SK-N-SH (cell line): ENCODE measurements around the gene EPB41L4B. TPM values are rescaled to one million over a fixed set of nuclear protein-coding genes. Genes with fewer than 3 reads are reported as not detected.

Source experiments
- CTCF ChIA-PET: fragments of 300-600, 350-600 bp; formaldehyde crosslinking; extraction: SDS; loops from one replicate; lab custom pipeline; 2021; lab: Yijun Ruan, JAX
- POLR2A ChIA-PET: fragments of 350-600 bp; sonication (Branson Sonifier 250); formaldehyde crosslinking; extraction: SDS; loops from one replicate; lab custom pipeline; 2020; ENCODE audit warnings: antibody characterized with exemption, inconsistent platforms; lab: Yijun Ruan, JAX
- DNase-seq: peaks from one replicate; pipeline ENCODE4 v3.0.0; 2012
- H2AFZ ChIP-seq: fragments of 200-600 bp; sonication (generic); 2 replicates; pipeline ENCODE4 v1.8.1; 2016; ENCODE audit warnings: antibody characterized with exemption, mild to moderate bottlenecking, low read depth
- H3F3A ChIP-seq: fragments of 200-600 bp; sonication (generic); replicated peaks from 2 replicates; pipeline ENCODE3; 2016; ENCODE audit warnings: antibody characterized with exemption, mild to moderate bottlenecking; ENCODE audit not compliant: insufficient read depth
- H3K27ac ChIP-seq, 2 experiments: fragments of 200-500 bp in 1 of 2; fragments of 200-600 bp in 1 of 2; sonication (Bioruptor generic) in 1 of 2; sonication (generic), shearing (Covaris generic) in 1 of 2; 2 replicates each; pipeline versions ENCODE4 v1.5.1 to v1.6.1; 2014 to 2016; ENCODE audit warnings: low read depth in 2 of 2, inconsistent platforms in 1 of 2, low read length in 1 of 2, mild to moderate bottlenecking in 1 of 2, mixed read lengths in 1 of 2
- H3K27me3 ChIP-seq: fragments of 200-600 bp; sonication (generic), shearing (Covaris generic); 2 replicates; pipeline ENCODE4 v1.6.1; 2016; ENCODE audit warnings: mixed run types; ENCODE audit not compliant: insufficient read depth
- H3K36me3 ChIP-seq, 2 experiments: fragments of 200-500 bp in 1 of 2; fragments of 200-600 bp in 1 of 2; sonication (Bioruptor generic) in 1 of 2; sonication (generic) in 1 of 2; replicated peaks in 1 of 2; 2 replicates each; pipeline versions ENCODE3 to v1.5.1; 2014 to 2016; ENCODE audit warnings: low read length in 1 of 2, mild to moderate bottlenecking in 1 of 2; ENCODE audit not compliant: insufficient read depth in 2 of 2, control insufficient read depth in 1 of 2
- H3K4me1 ChIP-seq, 2 experiments: fragments of 200-500 bp in 1 of 2; fragments of 200-600 bp in 1 of 2; sonication (Bioruptor generic) in 1 of 2; sonication (generic), shearing (Covaris generic) in 1 of 2; 2 replicates each; pipeline versions ENCODE4 v1.5.1 to v1.6.1; 2014 to 2016; ENCODE audit warnings: low read depth in 1 of 2, low read length in 1 of 2, mixed run types in 1 of 2; ENCODE audit not compliant: insufficient read depth in 2 of 2, control insufficient read depth in 1 of 2
- H3K4me2 ChIP-seq: fragments of 200-600 bp; sonication (generic), shearing (Covaris generic); 2 replicates; pipeline ENCODE4 v1.6.1; 2017; ENCODE audit warnings: mixed run types
- H3K4me3 ChIP-seq, 2 experiments: fragments of 200-500 bp in 1 of 2; fragments of 200-600 bp in 1 of 2; sonication (Bioruptor generic) in 1 of 2; sonication (generic), shearing (Covaris generic) in 1 of 2; 2 replicates each; pipeline versions ENCODE4 v1.5.1 to v1.8.1; 2014 to 2016; ENCODE audit warnings: low read depth in 2 of 2, inconsistent platforms in 1 of 2, low read length in 1 of 2, mild to moderate bottlenecking in 1 of 2, mixed read lengths in 1 of 2, moderate library complexity in 1 of 2
- H3K79me2 ChIP-seq: fragments of 200-600 bp; sonication (generic); 2 replicates; pipeline ENCODE4 v1.8.1; 2017; ENCODE audit warnings: mild to moderate bottlenecking; ENCODE audit not compliant: insufficient read depth
- H3K9ac ChIP-seq: fragments of 200-600 bp; sonication (generic); 2 replicates; pipeline ENCODE4 v1.6.1; 2017; ENCODE audit warnings: mixed run types
- H3K9me2 ChIP-seq: fragments of 200-600 bp; sonication (generic); 2 replicates; pipeline ENCODE4 v1.6.1; 2017; ENCODE audit warnings: mixed run types
- H3K9me3 ChIP-seq: fragments of 200-600 bp; sonication (generic); 2 replicates; pipeline ENCODE4 v1.6.1; 2017; ENCODE audit warnings: mixed run types, mild to moderate bottlenecking, moderate library complexity
- H4K20me1 ChIP-seq: fragments of 200-600 bp; sonication (generic); 2 replicates; pipeline ENCODE4 v1.6.1; 2017; ENCODE audit warnings: mild to moderate bottlenecking, mixed run types; ENCODE audit not compliant: insufficient read depth
- CHD2 ChIP-seq: fragments of 150-350 bp; IDR thresholded peaks from 2 replicates; pipeline ENCODE4 v1.6.1; 2018; ENCODE audit warnings: low read length; ENCODE audit not compliant: partially characterized antibody
- EZH2phosphoT487 ChIP-seq: fragments of 200-600 bp; sonication (generic); IDR thresholded peaks from 2 replicates; pipeline ENCODE4 v1.6.1; 2017; ENCODE audit warnings: low read depth, mixed run types, mild to moderate bottlenecking, antibody characterized with exemption, moderate library complexity, borderline replicate concordance
- FOXJ3 ChIP-seq: sonication (generic); formaldehyde crosslinking; IDR thresholded peaks from 2 replicates; pipeline ENCODE4 v1.5.1; 2020; ENCODE audit warnings: mild to moderate bottlenecking, missing genetic modification reagents
- GABPA ChIP-seq: IDR thresholded peaks from 2 replicates; pipeline ENCODE4 v1.4.0; 2012; ENCODE audit warnings: low read depth, mild to moderate bottlenecking
- MAX ChIP-seq: IDR thresholded peaks from 2 replicates; pipeline ENCODE4 v1.4.0; 2012; ENCODE audit warnings: low read depth
- MXI1 ChIP-seq: IDR thresholded peaks from 2 replicates; pipeline ENCODE4 v1.6.1; 2012; ENCODE audit warnings: mild to moderate bottlenecking, low read depth, low read length, improper control_type of control experiment
- POLR2AphosphoS5 ChIP-seq: IDR thresholded peaks from 2 replicates; pipeline ENCODE4 v1.6.1; 2012; ENCODE audit warnings: low read depth, low read length
- RAD21 ChIP-seq: IDR thresholded peaks from 2 replicates; pipeline ENCODE4 v1.6.1; 2012; ENCODE audit warnings: mild to moderate bottlenecking, low read length
- RFX5 ChIP-seq: IDR thresholded peaks from 2 replicates; pipeline ENCODE4 v1.6.1; 2012; ENCODE audit warnings: mild to moderate bottlenecking, improper control_type of control experiment, low read length
- SIN3A ChIP-seq: IDR thresholded peaks from 2 replicates; pipeline ENCODE4 v1.6.1; 2012; ENCODE audit warnings: low read depth, mild to moderate bottlenecking, low read length, moderate library complexity, borderline replicate concordance
- SMC3 ChIP-seq: IDR thresholded peaks from 2 replicates; pipeline ENCODE4 v1.6.1; 2012; ENCODE audit warnings: low read depth, low read length, improper control_type of control experiment
- TAF1 ChIP-seq: IDR thresholded peaks from 2 replicates; pipeline ENCODE4 v1.6.1; 2012; ENCODE audit warnings: low read depth, mild to moderate bottlenecking, low read length, moderate library complexity, borderline replicate concordance
- TCF12 ChIP-seq: IDR thresholded peaks from 2 replicates; pipeline ENCODE4 v1.4.0; 2012
- TEAD4 ChIP-seq: IDR thresholded peaks from 2 replicates; pipeline ENCODE4 v1.4.0; 2012; ENCODE audit warnings: mild to moderate bottlenecking, borderline replicate concordance; ENCODE audit not compliant: insufficient read depth
- USF2 ChIP-seq: fragments of 150-350 bp; IDR thresholded peaks from 2 replicates; pipeline ENCODE4 v1.6.1; 2017; ENCODE audit warnings: antibody characterized with exemption, low read length, low read depth, borderline replicate concordance
- YY1 ChIP-seq: IDR thresholded peaks from 2 replicates; pipeline ENCODE4 v1.4.0; 2012; ENCODE audit warnings: low read depth, mild to moderate bottlenecking
- WGBS: methylation state at CpG from one replicate; pipeline ENCODE4 v1.1.6; 2017; ENCODE audit warnings: low lambda C conversion rate; 5-methylcytosine and 5-hydroxymethylcytosine counted together
- polyA plus RNA-seq, 3 experiments: library from polyadenylated mRNA; depleted of rRNA; stranded (reverse); fragments of >200 nt; gene quantifications; 2 replicates each; pipeline ENCODE4 v1.2.3, GENCODE V29; 2012
- TF ChIP-seq, protein P1 (sequence below): IDR thresholded peaks from 2 replicates; pipeline ENCODE4 v1.4.0; 2012; ENCODE audit warnings: low read depth, borderline replicate concordance

Gene EPB41L4B
- polyA plus RNA-seq, 1 of the 3 experiments (the other 2 are of a cell fraction) = 0.59 TPM

- no peak for DNase-seq
- no peaks in the 10 kb centered on the region for H3K27me3 ChIP-seq
- WGBS = 73% methylated on average over 2 of the region's 2 CpGs
- H3K27ac ChIP-seq = no peak overlapping the region
- no peaks in the 10 kb centered on the region for H3K9me3 ChIP-seq
- H3K9ac ChIP-seq = no peak overlapping the region
- no peak overlapping the region for H2AFZ ChIP-seq
- ChIA-PET POLR2A (interaction anchor here (0.6 kb wide), 1 partner anchor 172 kb away, joined by 3 read pairs; no protein-coding TSS in a partner anchor), CTCF (interaction anchor here (1.2 kb wide), 1 partner anchor 9 kb away, joined by 5 read pairs; no protein-coding TSS in a partner anchor)
- H3K4me1 ChIP-seq = no peaks in the 10 kb centered on the region
- no peaks in the 10 kb centered on the region for H3K9me2 ChIP-seq
- H4K20me1 ChIP-seq = no peaks in the 10 kb centered on the region
- TF ChIP-seq RAD21 = no peak
- TF ChIP-seq FOXJ3 = no peak
- no peak for TF ChIP-seq MXI1
- no peak for TF ChIP-seq TEAD4
- no peak for TF ChIP-seq EZH2phosphoT487
- no peak for TF ChIP-seq CHD2
- TF ChIP-seq SMC3 = no peak
- no peak for TF ChIP-seq YY1
- TF ChIP-seq USF2 = no peak
- no peak for TF ChIP-seq TCF12
- no peak for TF ChIP-seq MAX
- no peak for TF ChIP-seq SIN3A
- TF ChIP-seq, all 33 proteins: peak for 0
- Histone ChIP-seq H3K4me3 (no peak overlapping the region), H3F3A (no peaks in the 10 kb centered on the region), H3K36me3 (no peaks in the 10 kb centered on the region), H3K79me2 (no peaks in the 10 kb centered on the region), H3K4me2 (no peak overlapping the region)
Measured at GRCh38 chr9:109176963-109177362, 143.9 kb downstream of the EPB41L4B start.

GRCh38 chr9:109176386-109176785, 144.5 kb downstream of the EPB41L4B start:
- no peaks in the 10 kb centered on the region for H3F3A ChIP-seq
- H4K20me1 ChIP-seq = no peaks in the 10 kb centered on the region
- no peak overlapping the region for H3K4me2 ChIP-seq
- H3K79me2 ChIP-seq = no peaks in the 10 kb centered on the region
- no peak overlapping the region for H3K27ac ChIP-seq
- no peak overlapping the region for H3K4me3 ChIP-seq
- H2AFZ ChIP-seq = no peak overlapping the region
- DNase-seq = no peak
- H3K9ac ChIP-seq = no peak overlapping the region
- no peaks in the 10 kb centered on the region for H3K36me3 ChIP-seq
- WGBS = 92% methylated on average over 8 of the region's 8 CpGs
- H3K4me1 ChIP-seq = no peaks in the 10 kb centered on the region
- ChIA-PET POLR2A (interaction anchor here (0.6 kb wide), 1 partner anchor 172 kb away, joined by 3 read pairs; no protein-coding TSS in a partner anchor), CTCF (no interaction called here)
- no peaks in the 10 kb centered on the region for H3K9me2 ChIP-seq
- H3K27me3 ChIP-seq = no peaks in the 10 kb centered on the region
- no peaks in the 10 kb centered on the region for H3K9me3 ChIP-seq
- TF ChIP-seq TEAD4 (no peak), CHD2 (no peak), GABPA (no peak), MXI1 (no peak), RFX5 (no peak), MAX (no peak), POLR2AphosphoS5 (no peak), TAF1 (no peak), TCF12 (no peak)
- TF ChIP-seq, protein P1, sequence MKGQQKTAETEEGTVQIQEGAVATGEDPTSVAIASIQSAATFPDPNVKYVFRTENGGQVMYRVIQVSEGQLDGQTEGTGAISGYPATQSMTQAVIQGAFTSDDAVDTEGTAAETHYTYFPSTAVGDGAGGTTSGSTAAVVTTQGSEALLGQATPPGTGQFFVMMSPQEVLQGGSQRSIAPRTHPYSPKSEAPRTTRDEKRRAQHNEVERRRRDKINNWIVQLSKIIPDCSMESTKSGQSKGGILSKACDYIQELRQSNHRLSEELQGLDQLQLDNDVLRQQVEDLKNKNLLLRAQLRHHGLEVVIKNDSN = no peak
